Upper lobe of left lung (tissue), 6 donors: ENCODE measurements around the gene SCUBE1. TPM values are rescaled to one million over a fixed set of nuclear protein-coding genes. Genes with fewer than 3 reads are reported as not detected.

Experiments used
- ATAC-seq, 2 donors: fragments of 200-7000 bp; cut with Tn5 transposase; one replicate each; pipeline ENCODE4 v1.9.1; 2022; ENCODE audit warnings: mild to moderate bottlenecking in 2 of 2, moderate library complexity in 2 of 2; ENCODE audit not compliant: low FRiP score in 2 of 2
- DNase-seq, 2 donors: peaks; one replicate each; pipeline ENCODE4 v3.0.0-alpha.2; 2019 to 2020
- H3K27ac ChIP-seq, 4 donors: fragments of 200-600 bp; sonication (generic); one replicate each; pipeline ENCODE4 v1.5.1; 2016 to 2019
- H3K27me3 ChIP-seq, 4 donors: fragments of 200-600 bp; sonication (generic); one replicate each; pipeline ENCODE4 v1.5.1; 2017 to 2019
- H3K36me3 ChIP-seq, 4 donors: fragments of 200-600 bp; sonication (generic); one replicate each; pipeline ENCODE4 v1.5.1; 2016 to 2019
- H3K4me1 ChIP-seq, 4 donors: fragments of 200-600 bp; sonication (generic); one replicate each; pipeline ENCODE4 v1.5.1; 2018 to 2019
- H3K4me3 ChIP-seq, 4 donors: fragments of 200-600 bp; sonication (generic); one replicate each; pipeline ENCODE4 v1.5.1; 2017 to 2019; ENCODE audit warnings: mild to moderate bottlenecking in 2 of 4, moderate library complexity in 1 of 4
- H3K9me3 ChIP-seq, 4 donors: fragments of 200-600 bp; sonication (generic); one replicate each; pipeline ENCODE4 v1.5.1; 2018 to 2019
- EP300 ChIP-seq, 4 donors: sonication (generic); formaldehyde crosslinking; IDR thresholded peaks; one replicate each; pipeline ENCODE4 v1.5.1; 2017; ENCODE audit warnings: antibody characterized with exemption in 4 of 4, control low read depth in 2 of 4
- POLR2A ChIP-seq, 4 donors: fragments of 450-650 bp; IDR thresholded peaks; one replicate each; pipeline ENCODE4 v1.5.1; 2016 to 2017; ENCODE audit warnings: antibody characterized with exemption in 4 of 4, mild to moderate bottlenecking in 2 of 4
- POLR2AphosphoS5 ChIP-seq, 2 donors: sonication (generic); formaldehyde crosslinking; IDR thresholded peaks; one replicate each; pipeline ENCODE4 v1.5.1; 2017; ENCODE audit warnings: antibody characterized with exemption in 2 of 2
- WGBS, 2 donors: methylation state at CpG; one replicate each; pipeline ENCODE4 v1.1.5; 2017 to 2018; 5-methylcytosine and 5-hydroxymethylcytosine counted together
- total RNA-seq, 6 donors: library from RNA; depleted of rRNA in 4 of 6; stranded (reverse); fragments of >200 nt in 4 of 6; gene quantifications; one replicate each; pipeline versions ENCODE4 v1.1.0 to v1.2.1, GENCODE V29; 2016 to 2021
- TF ChIP-seq, protein P1 (sequence below), 6 experiments: fragments of 450-650 bp in 4 of 6; fragments of 200-600 bp in 2 of 6; sonication (generic) in 2 of 6; IDR thresholded peaks; one replicate each; pipeline ENCODE4 v1.5.1; 2016 to 2019; ENCODE audit warnings: antibody characterized with exemption in 6 of 6
- donor health status: DM: no; HTN: no; CAD: no; lungs with moderate emphysema.
- donor health status: DM: no; HTN: yes; CAD: no; lungs with severe emphysema.

Gene SCUBE1
- total RNA-seq, 6 donors from 2014 or later = 9.7 to 55.9 (median 20.8) TPM

- Histone ChIP-seq H3K9me3 (no peaks in the 10 kb centered on the region), H3K4me1 (peaks cover 0 to 2% (median 0%) of the 10 kb centered on the region in 4 donors), H3K27me3 (no peaks in the 10 kb centered on the region), H3K27ac (no peak overlapping the region), H3K36me3 (no peaks in the 10 kb centered on the region), H3K4me3 (no peak overlapping the region)
- 59 to 69% methylated on average over 7 to 8 of the region's 8 CpGs for WGBS, 2 donors
- DNase-seq = no peak
- ATAC-seq = no peak
- TF ChIP-seq POLR2A (IDR thresholded peaks at IDR 0.05) (no peak), POLR2AphosphoS5 (IDR thresholded peaks at IDR 0.05) (no peak), EP300 (IDR thresholded peaks at IDR 0.05) (no peak)
- TF ChIP-seq, protein P1, sequence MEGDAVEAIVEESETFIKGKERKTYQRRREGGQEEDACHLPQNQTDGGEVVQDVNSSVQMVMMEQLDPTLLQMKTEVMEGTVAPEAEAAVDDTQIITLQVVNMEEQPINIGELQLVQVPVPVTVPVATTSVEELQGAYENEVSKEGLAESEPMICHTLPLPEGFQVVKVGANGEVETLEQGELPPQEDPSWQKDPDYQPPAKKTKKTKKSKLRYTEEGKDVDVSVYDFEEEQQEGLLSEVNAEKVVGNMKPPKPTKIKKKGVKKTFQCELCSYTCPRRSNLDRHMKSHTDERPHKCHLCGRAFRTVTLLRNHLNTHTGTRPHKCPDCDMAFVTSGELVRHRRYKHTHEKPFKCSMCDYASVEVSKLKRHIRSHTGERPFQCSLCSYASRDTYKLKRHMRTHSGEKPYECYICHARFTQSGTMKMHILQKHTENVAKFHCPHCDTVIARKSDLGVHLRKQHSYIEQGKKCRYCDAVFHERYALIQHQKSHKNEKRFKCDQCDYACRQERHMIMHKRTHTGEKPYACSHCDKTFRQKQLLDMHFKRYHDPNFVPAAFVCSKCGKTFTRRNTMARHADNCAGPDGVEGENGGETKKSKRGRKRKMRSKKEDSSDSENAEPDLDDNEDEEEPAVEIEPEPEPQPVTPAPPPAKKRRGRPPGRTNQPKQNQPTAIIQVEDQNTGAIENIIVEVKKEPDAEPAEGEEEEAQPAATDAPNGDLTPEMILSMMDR (IDR thresholded peaks at IDR 0.05) = no peak
Measured at GRCh38 chr22:43305806-43306205, 37.4 kb downstream of the SCUBE1 start.

DNA sequence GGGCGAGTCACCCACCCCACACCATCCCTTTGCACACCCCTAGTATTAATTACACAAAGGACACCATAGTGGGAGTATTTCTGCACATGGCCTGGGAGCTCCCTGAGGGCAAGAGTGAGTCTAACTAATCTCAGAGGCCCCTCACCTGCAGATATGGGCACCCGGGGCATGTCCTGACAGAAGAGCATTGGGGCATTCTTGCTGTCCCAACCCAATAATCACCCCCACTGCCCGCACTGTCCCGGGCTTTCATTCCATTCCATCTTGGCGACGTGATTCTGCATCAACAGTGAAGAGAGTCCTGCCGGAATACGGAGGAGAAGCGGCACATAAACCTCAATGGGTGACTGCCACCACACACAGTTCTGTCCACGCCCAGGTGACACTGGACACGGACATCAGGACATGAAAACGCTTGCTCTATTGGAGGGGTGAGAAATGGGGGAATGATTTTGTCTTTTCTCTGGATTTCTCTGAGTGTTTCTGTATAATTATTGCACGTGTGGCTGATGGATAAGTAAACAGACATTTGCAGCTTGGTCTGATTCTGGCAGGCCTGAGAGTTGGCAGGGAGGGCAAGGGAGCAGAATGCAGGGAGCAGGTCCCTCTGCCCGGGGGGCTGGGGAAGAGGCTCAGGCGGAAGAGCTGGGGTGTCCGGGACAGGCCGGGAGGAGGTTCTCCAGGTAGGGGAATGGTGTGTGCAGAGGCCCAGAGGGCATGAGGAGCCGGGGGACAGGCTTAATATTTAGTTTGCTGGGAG is 38.2 kb downstream of the SCUBE1 start:
- DNase-seq = no peak
- Histone ChIP-seq H3K9me3 (no peaks in the 10 kb centered on the region), H3K27me3 (no peaks in the 10 kb centered on the region), H3K27ac (no peak overlapping the region), H3K4me3 (no peak overlapping the region), H3K36me3 (no peaks in the 10 kb centered on the region), H3K4me1 (peaks cover 0 to 2% (median 0%) of the 10 kb centered on the region in 4 donors)
- ATAC-seq = no peak
- WGBS, 2 donors = 71 to 80% methylated on average over 11 to 18 of the region's 18 CpGs
- TF ChIP-seq POLR2A (IDR thresholded peaks at IDR 0.05) = no peak
- TF ChIP-seq, protein P1 (IDR thresholded peaks at IDR 0.05) = no peak
- no peak for TF ChIP-seq EP300 (IDR thresholded peaks at IDR 0.05)
- no peak for TF ChIP-seq POLR2AphosphoS5 (IDR thresholded peaks at IDR 0.05)

DNA sequence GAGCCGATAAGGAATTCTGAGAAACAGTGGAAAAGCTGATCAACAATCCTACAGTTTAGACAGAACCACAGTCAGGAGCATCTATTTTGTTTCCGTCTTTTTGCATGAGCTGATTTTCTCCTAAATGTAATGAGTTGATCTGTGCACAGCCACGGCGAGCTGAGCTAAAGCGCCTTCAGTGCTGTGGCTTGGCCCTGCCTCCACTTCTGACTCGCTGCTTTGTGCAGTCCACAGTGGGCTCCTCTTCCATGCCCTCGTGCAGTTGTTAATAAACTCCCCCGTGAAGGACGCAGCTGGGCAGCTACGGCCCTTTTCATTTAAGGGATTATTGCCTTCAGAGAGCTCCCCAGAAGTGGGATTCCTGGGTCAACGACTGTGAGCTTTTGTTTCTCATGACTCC is 39.4 kb downstream of the SCUBE1 start:
- H3K27ac ChIP-seq = no peak overlapping the region

DNA sequence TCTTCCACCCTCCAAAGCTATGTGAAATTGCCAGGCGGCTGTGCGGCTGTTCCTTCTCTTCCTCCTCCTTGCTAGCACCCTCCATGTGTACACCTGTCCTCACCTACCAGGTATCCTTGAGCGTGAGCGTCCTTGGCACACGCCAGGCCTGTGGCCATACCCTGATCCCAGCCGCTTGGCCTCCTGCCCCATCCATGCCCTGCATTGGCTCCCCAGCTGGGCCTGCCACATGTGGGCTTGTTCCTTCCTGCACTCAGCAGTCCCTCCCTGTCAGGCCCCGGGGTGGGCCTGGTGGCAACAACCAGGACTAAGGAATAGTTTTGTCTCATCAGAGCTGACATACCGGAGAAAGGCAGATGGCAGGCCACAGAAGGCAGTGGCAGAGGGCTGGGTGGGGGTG is 40.0 kb downstream of the SCUBE1 start:
- no peaks in the 10 kb centered on the region for H3K4me1 ChIP-seq
- TF ChIP-seq, protein P1 (IDR thresholded peaks at IDR 0.05) = no peak
- TF ChIP-seq POLR2A (IDR thresholded peaks at IDR 0.05) (no peak), EP300 (IDR thresholded peaks at IDR 0.05) (no peak), POLR2AphosphoS5 (IDR thresholded peaks at IDR 0.05) (no peak)
- H3K4me3 ChIP-seq = no peak overlapping the region
- H3K27ac ChIP-seq = no peak overlapping the region
- DNase-seq (peak in 1 of 2 donors; percentile 54), ATAC-seq (no peak)
- 94 to 95% methylated on average over 8 of the region's 8 CpGs for WGBS, 2 donors
- no peaks in the 10 kb centered on the region for H3K9me3 ChIP-seq
- H3K27me3 ChIP-seq = no peaks in the 10 kb centered on the region
- H3K36me3 ChIP-seq = no peaks in the 10 kb centered on the region

More for the DNA sequence above, 39.4 kb downstream of the SCUBE1 start:
- H3K9me3 ChIP-seq = no peaks in the 10 kb centered on the region
- H3K4me3 ChIP-seq = no peak overlapping the region
- 91 to 95% methylated on average over 11 of the region's 11 CpGs for WGBS, 2 donors
- DNase-seq (no peak), ATAC-seq (no peak)
- H3K4me1 ChIP-seq = peaks cover 0 to 2% (median 0%) of the 10 kb centered on the region in 4 donors
- H3K27me3 ChIP-seq = no peaks in the 10 kb centered on the region
- TF ChIP-seq POLR2A (IDR thresholded peaks at IDR 0.05) = no peak
- TF ChIP-seq EP300 (IDR thresholded peaks at IDR 0.05) = no peak
- TF ChIP-seq, protein P1 (IDR thresholded peaks at IDR 0.05) = no peak
- no peak for TF ChIP-seq POLR2AphosphoS5 (IDR thresholded peaks at IDR 0.05)
- no peaks in the 10 kb centered on the region for H3K36me3 ChIP-seq
